SJSA1 (cell line): ENCODE measurements around the gene ZNRF2. TPM values are rescaled to one million over a fixed set of nuclear protein-coding genes. Genes with fewer than 3 reads are reported as not detected.

ENCODE experiments used
- DNase-seq, 2 experiments: peaks; one replicate each; pipeline ENCODE4 v3.0.0-alpha.2; 2015 to 2020; ENCODE audit warnings: low spot score in 2 of 2, low read depth in 1 of 2
- H3K27ac ChIP-seq: fragments of 250-450 bp; sonication (Bioruptor Pico); 2 replicates; pipeline ENCODE4 v1.5.1; 2020; ENCODE audit warnings: mild to moderate bottlenecking, moderate library complexity
- H3K27me3 ChIP-seq: fragments of 250-450 bp; sonication (Bioruptor Pico); replicated peaks from 2 replicates; pipeline ENCODE4 v1.5.1; 2020; ENCODE audit warnings: mild to moderate bottlenecking, moderate library complexity
- H3K36me3 ChIP-seq: fragments of 250-450 bp; sonication (Bioruptor Pico); 2 replicates; pipeline ENCODE4 v1.5.1; 2020; ENCODE audit warnings: mild to moderate bottlenecking
- H3K4me1 ChIP-seq: fragments of 250-450 bp; sonication (Bioruptor Pico); replicated peaks from 2 replicates; pipeline ENCODE4 v1.6.1; 2021; ENCODE audit warnings: mild to moderate bottlenecking
- H3K4me3 ChIP-seq: fragments of 250-450 bp; sonication (Bioruptor Pico); 2 replicates; pipeline ENCODE4 v1.5.1; 2020; ENCODE audit warnings: mild to moderate bottlenecking
- H3K9me3 ChIP-seq: fragments of 250-450 bp; sonication (Bioruptor Pico); replicated peaks from 2 replicates; pipeline ENCODE4 v1.5.1; 2020; ENCODE audit warnings: mild to moderate bottlenecking
- total RNA-seq: library from RNA; depleted of rRNA; stranded (reverse); fragments of >200 nt; shearing (Covaris generic); gene quantifications from 2 replicates; pipeline ENCODE4 v1.2.3, GENCODE V29; 2014; rRNA removed

Gene ZNRF2
- total RNA-seq, result 17.3 and 20.3 TPM in 2 replicates

- DNase-seq, result peak; percentile 98 to 99
- Histone ChIP-seq H3K27me3 (no peaks in the 10 kb centered on the region), H3K27ac (peak within 1 kb of the TSS; percentile 88), H3K4me1 (0 out of 2 replicates have a peak, but pooled peaks cover 3% of the 10 kb centered on the region), H3K36me3 (peaks cover 11% of the 10 kb centered on the region), H3K9me3 (no peaks in the 10 kb centered on the region; the same call in 1 of the 2 replicates), H3K4me3 (peak within 1 kb of the TSS; percentile 86)
Observed at GRCh38 chr7:30284298-30285066, at the start of gene ZNRF2. Gene ZNRF2 (plus strand): TSS chr7:30284597. CDS start chr7:30285358, 761 bp downstream.

GRCh38 chr7:30237271-30237695 is 47.1 kb upstream of the ZNRF2 start:
- no peaks in the 10 kb centered on the region for H3K27me3 ChIP-seq
- DNase-seq, result no peak

DNA sequence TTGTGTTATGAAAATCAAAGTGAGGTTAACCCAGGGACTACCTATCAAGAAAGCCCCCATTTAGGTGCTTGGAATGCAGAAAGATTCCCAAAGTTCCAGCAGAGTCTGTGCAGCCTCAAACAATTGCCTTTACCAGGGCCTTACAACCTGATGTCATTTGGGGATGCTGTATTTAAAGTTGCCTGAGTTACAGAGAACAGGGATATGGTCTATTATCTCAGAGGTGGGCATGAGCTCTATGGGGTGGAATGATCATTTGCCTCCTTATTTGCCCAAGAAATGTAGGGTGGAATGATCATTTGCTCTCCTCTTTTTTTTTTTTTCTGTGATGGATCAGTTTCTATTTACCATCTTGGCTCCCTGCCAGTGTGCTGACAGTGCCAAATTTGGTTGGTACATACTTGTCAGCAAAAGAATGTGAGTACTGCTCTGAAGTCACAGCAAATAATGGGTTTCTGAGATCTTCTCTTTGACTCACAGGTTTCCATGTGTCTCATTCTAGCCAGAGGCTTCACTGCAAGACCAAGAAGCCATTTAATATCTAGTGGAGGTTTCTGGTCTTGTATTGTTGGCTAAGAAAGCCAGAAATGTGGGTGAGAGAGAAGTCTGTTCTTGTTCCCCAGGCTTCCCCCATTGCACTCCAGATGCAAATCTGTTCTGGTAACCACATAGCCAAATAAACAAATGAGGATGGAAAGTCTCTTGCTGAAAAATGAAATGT is 45.5 kb upstream of the ZNRF2 start:
- no peaks in the 10 kb centered on the region for H3K36me3 ChIP-seq
- peaks cover 8% of the 10 kb centered on the region for H3K4me1 ChIP-seq
- DNase-seq, result peak in 1 of 2 experiments; percentile 29

More at GRCh38 chr7:30237271-30237695, 47.1 kb upstream of the ZNRF2 start:
- H3K27ac ChIP-seq, result no peak overlapping the region
- no peaks in the 10 kb centered on the region for H3K36me3 ChIP-seq
- H3K9me3 ChIP-seq, result no peaks in the 10 kb centered on the region
- H3K4me3 ChIP-seq, result no peak overlapping the region
- peaks cover 8% of the 10 kb centered on the region for H3K4me1 ChIP-seq

GRCh38 chr7:30240106-30240800 is 44.1 kb upstream of the ZNRF2 start:
- DNase-seq, result peak in 1 of 2 experiments; percentile 14
- H3K4me1 ChIP-seq, result peaks cover 8% of the 10 kb centered on the region
- no peaks in the 10 kb centered on the region for H3K27me3 ChIP-seq
- no peak overlapping the region for H3K4me3 ChIP-seq
- H3K27ac ChIP-seq, result no peak overlapping the region
- H3K36me3 ChIP-seq, result no peaks in the 10 kb centered on the region
- no peaks in the 10 kb centered on the region; the same call in 1 of the 2 replicates for H3K9me3 ChIP-seq

More for the DNA sequence above, 45.5 kb upstream of the ZNRF2 start:
- Histone ChIP-seq H3K4me3 (no peak overlapping the region), H3K27me3 (no peaks in the 10 kb centered on the region), H3K27ac (no peak overlapping the region), H3K9me3 (no peaks in the 10 kb centered on the region; the same call in 1 of the 2 replicates)

DNA sequence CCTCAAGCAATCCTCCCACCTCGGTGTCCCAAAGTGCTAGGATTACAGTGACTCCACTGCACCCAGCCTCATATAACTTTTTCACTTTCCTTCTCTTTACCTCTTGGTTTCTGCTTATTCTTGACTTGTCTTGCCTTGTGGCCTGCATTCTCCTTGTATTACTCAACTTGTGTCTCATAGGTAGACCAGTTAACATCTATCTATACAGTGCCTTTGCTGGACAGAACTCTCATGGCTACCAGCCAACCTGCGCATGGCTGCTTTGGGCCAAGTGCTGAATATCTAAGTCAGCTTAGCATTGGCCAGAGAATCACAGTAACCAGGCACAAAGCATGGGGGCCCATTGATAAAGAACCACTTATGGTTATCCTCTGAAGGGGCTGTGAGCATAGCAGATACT is 42.6 kb upstream of the ZNRF2 start:
- Histone ChIP-seq H3K4me3 (no peak overlapping the region), H3K27me3 (no peaks in the 10 kb centered on the region), H3K4me1 (peaks cover 8% of the 10 kb centered on the region), H3K36me3 (no peaks in the 10 kb centered on the region), H3K27ac (no peak overlapping the region), H3K9me3 (no peaks in the 10 kb centered on the region; the same call in 1 of the 2 replicates)
- no peak for DNase-seq

DNA sequence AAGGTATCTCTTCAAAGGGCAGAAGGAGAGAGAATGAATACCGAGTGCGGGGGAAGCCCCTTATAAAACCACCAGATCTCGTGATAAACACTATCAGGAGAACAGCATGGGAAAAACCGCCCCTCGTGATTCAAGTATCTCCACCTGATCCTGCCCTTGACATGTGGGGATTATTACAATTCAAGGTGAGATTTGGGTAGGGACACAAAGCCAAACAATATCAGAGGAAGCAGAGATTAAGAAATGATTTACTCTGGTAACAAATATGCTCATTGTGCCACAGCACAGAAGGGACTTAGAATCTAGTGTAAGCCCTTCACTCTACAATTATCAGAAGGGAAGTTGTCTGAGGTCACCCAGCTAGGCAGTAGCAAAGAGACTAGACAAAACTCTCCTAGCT is 40.1 kb upstream of the ZNRF2 start:
- no peak overlapping the region for H3K27ac ChIP-seq

GRCh38 chr7:30245913-30246312 is 38.5 kb upstream of the ZNRF2 start:
- H3K9me3 ChIP-seq, result no peaks in the 10 kb centered on the region; the same call in 1 of the 2 replicates
- no peaks in the 10 kb centered on the region for H3K4me1 ChIP-seq
- H3K4me3 ChIP-seq, result no peak overlapping the region
- H3K27ac ChIP-seq, result no peak overlapping the region
- H3K27me3 ChIP-seq, result no peaks in the 10 kb centered on the region
- no peaks in the 10 kb centered on the region for H3K36me3 ChIP-seq
- DNase-seq, result no peak

More for the DNA sequence above, 40.1 kb upstream of the ZNRF2 start:
- no peaks in the 10 kb centered on the region for H3K36me3 ChIP-seq
- H3K9me3 ChIP-seq, result no peaks in the 10 kb centered on the region; the same call in 1 of the 2 replicates
- no peaks in the 10 kb centered on the region for H3K27me3 ChIP-seq
- peaks cover 3% of the 10 kb centered on the region for H3K4me1 ChIP-seq
- no peak overlapping the region for H3K4me3 ChIP-seq
- no peak for DNase-seq

DNA sequence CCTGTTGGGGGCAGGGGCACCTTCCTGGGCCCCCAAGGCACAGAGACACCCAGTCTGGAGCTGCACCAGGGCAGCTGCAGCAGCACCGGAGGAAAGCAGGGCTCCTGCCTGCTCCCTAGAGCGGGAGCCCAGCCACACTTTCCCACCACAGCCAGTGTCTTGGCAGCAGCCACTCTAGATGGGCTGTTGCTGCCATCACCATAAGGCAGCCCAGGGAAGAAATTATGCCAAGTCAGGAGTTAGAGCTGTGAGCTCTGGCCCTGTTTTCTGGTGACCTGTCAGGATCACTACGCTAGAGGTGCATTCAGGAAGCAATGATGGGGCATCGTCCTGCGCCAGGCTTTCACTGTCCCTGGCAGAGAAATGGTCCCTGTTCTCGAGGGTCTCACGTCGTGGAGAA is 38.0 kb upstream of the ZNRF2 start:
- H3K36me3 ChIP-seq, result no peaks in the 10 kb centered on the region
- H3K27me3 ChIP-seq, result no peaks in the 10 kb centered on the region
- H3K4me1 ChIP-seq, result no peaks in the 10 kb centered on the region
- no peak overlapping the region for H3K27ac ChIP-seq
- H3K4me3 ChIP-seq, result no peak overlapping the region
- no peaks in the 10 kb centered on the region; the same call in 1 of the 2 replicates for H3K9me3 ChIP-seq
- DNase-seq, result no peak

- no peak for DNase-seq
- Histone ChIP-seq H3K4me1 (peaks cover 2% of the 10 kb centered on the region), H3K27me3 (no peaks in the 10 kb centered on the region), H3K27ac (no peak overlapping the region), H3K36me3 (no peaks in the 10 kb centered on the region), H3K4me3 (no peak overlapping the region), H3K9me3 (no peaks in the 10 kb centered on the region; the same call in 1 of the 2 replicates)
Observed at GRCh38 chr7:30247541-30248401, 36.6 kb upstream of the ZNRF2 start.

GRCh38 chr7:30249316-30249715 is 35.1 kb upstream of the ZNRF2 start:
- DNase-seq, result no peak
- no peaks in the 10 kb centered on the region for H3K27me3 ChIP-seq
- peaks cover 8% of the 10 kb centered on the region for H3K4me1 ChIP-seq
- H3K36me3 ChIP-seq, result no peaks in the 10 kb centered on the region
- H3K27ac ChIP-seq, result no peak overlapping the region
- H3K4me3 ChIP-seq, result no peak overlapping the region
- no peaks in the 10 kb centered on the region for H3K9me3 ChIP-seq

GRCh38 chr7:30249986-30250774 is 34.2 kb upstream of the ZNRF2 start:
- no peak for DNase-seq
- Histone ChIP-seq H3K9me3 (no peaks in the 10 kb centered on the region), H3K4me3 (no peak overlapping the region), H3K4me1 (peaks cover 8% of the 10 kb centered on the region), H3K27ac (no peak overlapping the region), H3K36me3 (no peaks in the 10 kb centered on the region), H3K27me3 (no peaks in the 10 kb centered on the region)

GRCh38 chr7:30251708-30252329 is 32.6 kb upstream of the ZNRF2 start:
- Histone ChIP-seq H3K9me3 (no peaks in the 10 kb centered on the region), H3K4me3 (no peak overlapping the region), H3K36me3 (no peaks in the 10 kb centered on the region), H3K4me1 (peaks cover 8% of the 10 kb centered on the region), H3K27ac (no peak overlapping the region), H3K27me3 (no peaks in the 10 kb centered on the region)
- no peak for DNase-seq
